Prostate gland (tissue), 2 donors: ENCODE data around the gene CCNDBP1. TPM values are rescaled to one million over a fixed set of nuclear protein-coding genes. Genes with fewer than 3 reads are reported as not detected.
"Not testable (repeated sequence)": the region's sequence is repeated elsewhere in the genome, so short reads cannot be mapped to it uniquely, and the experiment has no call there.

Experiments used
- DNase-seq: peaks from one replicate; pipeline ENCODE4 v3.0.0-alpha.2; 2019; ENCODE audit warnings: low spot score
- H3K27ac ChIP-seq, 2 donors: fragments of 200-600 bp; sonication (generic); 2 replicates each; pipeline ENCODE4 v1.5.1; 2017 to 2019
- H3K27me3 ChIP-seq: fragments of 200-600 bp; sonication (generic); replicated peaks from 2 replicates; pipeline ENCODE4 v1.5.1; 2019; ENCODE audit not compliant: insufficient read depth
- H3K36me3 ChIP-seq, 2 donors: fragments of 200-600 bp; sonication (generic); 1 replicate in 1 of 2; 2 replicates in 1 of 2; pipeline versions ENCODE4 v1.5.1 to v1.8.1; 2017 to 2019
- H3K4me1 ChIP-seq: fragments of 200-600 bp; sonication (generic); replicated peaks from 2 replicates; pipeline ENCODE4 v1.5.1; 2019
- H3K4me3 ChIP-seq, 2 donors: fragments of 200-600 bp; sonication (generic); 2 replicates each; pipeline ENCODE4 v1.5.1; 2017 to 2019
- H3K9me3 ChIP-seq: fragments of 200-600 bp; sonication (generic); 2 replicates; pipeline ENCODE4 v1.5.1; 2017
- POLR2A ChIP-seq: fragments of 450-650 bp; IDR thresholded peaks from one replicate; pipeline ENCODE4 v1.6.1; 2016; ENCODE audit warnings: antibody characterized with exemption, mild to moderate bottlenecking
- POLR2AphosphoS5 ChIP-seq: sonication (generic); formaldehyde crosslinking; IDR thresholded peaks from one replicate; pipeline ENCODE4 v1.6.1; 2017; ENCODE audit warnings: antibody characterized with exemption
- WGBS: methylation state at CpG from one replicate; pipeline ENCODE4 v1.1.5; 2018; 5-methylcytosine and 5-hydroxymethylcytosine counted together
- intact Hi-C: fragments of 100-400 bp; cut with DNase I; formaldehyde crosslinking; loops from one replicate; pipeline ENCODE4 v1.14.2; 2022
- total RNA-seq, 2 donors: library from RNA; depleted of rRNA; stranded (reverse); fragments of >200 nt; gene quantifications; one replicate each; pipeline ENCODE4 v1.1.0, GENCODE V29; 2016
- TF ChIP-seq, protein P1 (sequence below), 4 experiments: fragments of 200-600 bp in 2 of 4; fragments of 450-650 bp in 2 of 4; sonication (generic) in 2 of 4; IDR thresholded peaks; 1 replicate in 3 of 4; 2 replicates in 1 of 4; pipeline ENCODE4 v1.5.1; 2016 to 2019; ENCODE audit warnings: antibody characterized with exemption in 4 of 4, mild to moderate bottlenecking in 2 of 4, moderate library complexity in 2 of 4

CCNDBP1 gene
- total RNA-seq, 2 donors from 2014 or later: 63.6 to 91.9 TPM

DNA sequence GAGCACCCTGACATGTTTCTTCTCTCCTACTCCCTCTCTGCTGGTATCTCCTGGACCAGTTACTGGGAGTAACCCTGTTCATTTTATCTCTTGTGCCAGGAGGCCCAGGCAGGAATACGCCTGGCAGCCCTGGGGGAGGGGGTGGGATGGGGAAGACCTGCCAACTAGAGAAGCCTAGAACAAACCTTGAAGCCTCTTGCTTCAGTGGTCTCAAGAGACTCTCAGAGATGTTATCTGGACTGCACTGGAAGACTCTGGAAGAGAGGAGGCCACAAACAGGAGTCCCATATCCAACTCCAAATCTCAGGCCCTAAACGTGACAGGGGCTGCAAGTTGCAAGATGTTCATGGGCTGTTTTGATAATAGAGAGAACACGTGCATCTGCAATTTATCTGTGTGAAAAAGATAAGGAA lies 35.8 kb downstream of the CCNDBP1 start, which contains the start of gene EPB42:
Gene EPB42 (minus strand): TSS at position 28 of the 413 bp plus-strand sequence. CDS start 193 bp downstream, outside the sequence.
- WGBS: 75% methylated on average over 3 of the region's 3 CpGs
- intact Hi-C loops: no loop called here
- no peak within 1 kb of the TSS for H3K27ac ChIP-seq

DNA sequence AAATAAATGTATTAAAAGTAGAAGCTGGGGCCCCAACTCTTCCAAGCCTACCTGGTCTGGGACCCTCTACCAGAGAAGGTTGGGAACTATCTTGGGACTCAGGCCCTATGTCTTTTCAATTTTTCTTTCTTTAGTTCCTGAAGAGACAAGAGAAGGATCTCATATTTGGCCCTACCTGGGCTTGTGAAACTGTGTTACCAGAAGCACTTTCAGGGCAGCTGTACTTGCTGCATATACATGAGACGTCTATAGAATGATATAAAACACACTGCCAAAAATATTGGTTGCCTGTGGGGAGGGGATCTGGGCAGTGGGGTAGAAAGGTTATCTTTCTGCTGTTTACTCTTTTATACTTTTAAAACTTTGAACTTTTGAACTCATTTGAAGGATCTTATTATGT lies 36.2 kb downstream of the CCNDBP1 start:
- TF ChIP-seq, protein P1, sequence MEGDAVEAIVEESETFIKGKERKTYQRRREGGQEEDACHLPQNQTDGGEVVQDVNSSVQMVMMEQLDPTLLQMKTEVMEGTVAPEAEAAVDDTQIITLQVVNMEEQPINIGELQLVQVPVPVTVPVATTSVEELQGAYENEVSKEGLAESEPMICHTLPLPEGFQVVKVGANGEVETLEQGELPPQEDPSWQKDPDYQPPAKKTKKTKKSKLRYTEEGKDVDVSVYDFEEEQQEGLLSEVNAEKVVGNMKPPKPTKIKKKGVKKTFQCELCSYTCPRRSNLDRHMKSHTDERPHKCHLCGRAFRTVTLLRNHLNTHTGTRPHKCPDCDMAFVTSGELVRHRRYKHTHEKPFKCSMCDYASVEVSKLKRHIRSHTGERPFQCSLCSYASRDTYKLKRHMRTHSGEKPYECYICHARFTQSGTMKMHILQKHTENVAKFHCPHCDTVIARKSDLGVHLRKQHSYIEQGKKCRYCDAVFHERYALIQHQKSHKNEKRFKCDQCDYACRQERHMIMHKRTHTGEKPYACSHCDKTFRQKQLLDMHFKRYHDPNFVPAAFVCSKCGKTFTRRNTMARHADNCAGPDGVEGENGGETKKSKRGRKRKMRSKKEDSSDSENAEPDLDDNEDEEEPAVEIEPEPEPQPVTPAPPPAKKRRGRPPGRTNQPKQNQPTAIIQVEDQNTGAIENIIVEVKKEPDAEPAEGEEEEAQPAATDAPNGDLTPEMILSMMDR (IDR thresholded peaks at IDR 0.05): no peak
- TF ChIP-seq POLR2A (no peak), POLR2AphosphoS5 (no peak)
- Histone ChIP-seq H3K4me1 (no peaks in the 10 kb centered on the region), H3K27ac (no peak overlapping the region), H3K36me3 (no peaks in the 10 kb centered on the region), H3K4me3 (no peak overlapping the region), H3K27me3 (no peaks in the 10 kb centered on the region), H3K9me3 (no peaks in the 10 kb centered on the region)
- WGBS: 73% methylated on average over 1 of the region's 1 CpG
- no peak for DNase-seq
- intact Hi-C loops: no loop called here

More for the DNA sequence above, 35.8 kb downstream of the CCNDBP1 start, which contains the start of gene EPB42:
- no peaks in the 10 kb centered on the region for H3K27me3 ChIP-seq
- H3K36me3 ChIP-seq: no peaks in the 10 kb centered on the region
- H3K4me3 ChIP-seq: no peak within 1 kb of the TSS
- H3K9me3 ChIP-seq: no peaks in the 10 kb centered on the region
- no peak for DNase-seq
- no peak for TF ChIP-seq POLR2AphosphoS5
- TF ChIP-seq, protein P1 (IDR thresholded peaks at IDR 0.05): no peak
- no peak for TF ChIP-seq POLR2A
- H3K4me1 ChIP-seq: no peaks in the 10 kb centered on the region

DNA sequence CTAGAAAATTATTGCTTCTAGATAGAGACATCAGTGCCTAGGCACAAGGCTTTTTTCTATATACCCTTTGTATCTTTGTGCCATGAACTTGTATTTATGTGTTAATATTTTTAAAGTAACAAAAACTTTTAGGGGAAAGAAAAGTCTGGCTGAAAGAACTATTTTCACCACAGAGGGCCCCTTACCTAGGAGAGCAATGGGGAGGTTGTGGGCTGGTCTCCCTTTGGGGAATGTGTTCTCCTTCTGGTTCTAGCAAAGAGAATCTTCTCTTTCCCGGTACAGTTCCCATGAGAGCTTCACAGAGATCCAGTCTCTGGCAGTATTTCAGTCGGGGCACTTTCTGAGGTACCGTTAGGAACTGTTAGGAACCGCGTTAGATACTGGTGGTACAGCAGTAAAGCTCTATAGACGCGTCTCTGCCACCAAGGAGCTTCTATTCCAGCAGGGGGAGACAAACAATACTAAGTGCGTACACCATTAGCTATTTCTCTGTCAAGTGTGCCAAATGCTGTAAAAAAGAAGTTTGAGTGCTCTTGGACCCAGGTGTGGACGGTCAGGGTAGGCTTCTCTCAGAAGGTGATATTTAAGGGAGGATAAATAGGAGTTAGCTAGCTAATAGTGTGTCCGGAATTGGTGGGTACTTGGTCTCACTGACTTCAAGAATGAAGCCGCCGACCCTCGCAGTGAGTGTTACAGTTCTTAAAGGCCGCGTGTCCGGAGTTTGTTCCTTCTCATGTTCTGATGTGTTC lies 40.2 kb downstream of the CCNDBP1 start:
- TF ChIP-seq POLR2AphosphoS5 (no peak), POLR2A (no peak)
- TF ChIP-seq, protein P1 (IDR thresholded peaks at IDR 0.05): peak; percentile 19 to 85 (median 81)
- intact Hi-C loops: loop anchor here (1.0 kb wide), 1 partner anchor 59 kb away; no protein-coding TSS in a partner anchor
- no peak overlapping the region for H3K27ac ChIP-seq
- no peaks in the 10 kb centered on the region for H3K36me3 ChIP-seq
- DNase-seq: peak; percentile 69
- WGBS: 47% methylated on average over 16 of the region's 16 CpGs
- no peak overlapping the region for H3K4me3 ChIP-seq
- no peaks in the 10 kb centered on the region for H3K27me3 ChIP-seq
- H3K9me3 ChIP-seq: no peaks in the 10 kb centered on the region
- no peaks in the 10 kb centered on the region for H3K4me1 ChIP-seq

DNA sequence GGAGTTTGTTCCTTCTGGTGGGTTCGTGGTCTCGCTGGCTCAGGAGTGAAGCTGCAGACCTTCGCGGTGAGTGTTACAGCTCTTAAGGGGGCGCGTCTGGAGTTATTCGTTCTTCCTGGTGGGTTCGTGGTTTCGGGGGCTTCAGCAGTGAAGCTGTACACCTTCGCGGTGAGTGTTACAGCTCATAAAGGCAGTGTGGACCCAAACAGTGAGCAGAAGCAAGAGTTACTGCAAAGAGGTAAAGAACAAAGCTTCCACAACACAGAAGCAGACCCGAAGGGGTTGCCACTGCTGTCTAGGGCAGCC lies 40.7 kb downstream of the CCNDBP1 start:
- intact Hi-C loops: loop anchor here (1.0 kb wide), 1 partner anchor 58 kb away; no protein-coding TSS in a partner anchor
- not testable (repeated sequence) for H3K9me3 ChIP-seq, H3K4me3 ChIP-seq, DNase-seq, H3K27ac ChIP-seq, H3K36me3 ChIP-seq, H3K27me3 ChIP-seq, H3K4me1 ChIP-seq
- WGBS: 89% methylated on average over 12 of the region's 12 CpGs

DNA sequence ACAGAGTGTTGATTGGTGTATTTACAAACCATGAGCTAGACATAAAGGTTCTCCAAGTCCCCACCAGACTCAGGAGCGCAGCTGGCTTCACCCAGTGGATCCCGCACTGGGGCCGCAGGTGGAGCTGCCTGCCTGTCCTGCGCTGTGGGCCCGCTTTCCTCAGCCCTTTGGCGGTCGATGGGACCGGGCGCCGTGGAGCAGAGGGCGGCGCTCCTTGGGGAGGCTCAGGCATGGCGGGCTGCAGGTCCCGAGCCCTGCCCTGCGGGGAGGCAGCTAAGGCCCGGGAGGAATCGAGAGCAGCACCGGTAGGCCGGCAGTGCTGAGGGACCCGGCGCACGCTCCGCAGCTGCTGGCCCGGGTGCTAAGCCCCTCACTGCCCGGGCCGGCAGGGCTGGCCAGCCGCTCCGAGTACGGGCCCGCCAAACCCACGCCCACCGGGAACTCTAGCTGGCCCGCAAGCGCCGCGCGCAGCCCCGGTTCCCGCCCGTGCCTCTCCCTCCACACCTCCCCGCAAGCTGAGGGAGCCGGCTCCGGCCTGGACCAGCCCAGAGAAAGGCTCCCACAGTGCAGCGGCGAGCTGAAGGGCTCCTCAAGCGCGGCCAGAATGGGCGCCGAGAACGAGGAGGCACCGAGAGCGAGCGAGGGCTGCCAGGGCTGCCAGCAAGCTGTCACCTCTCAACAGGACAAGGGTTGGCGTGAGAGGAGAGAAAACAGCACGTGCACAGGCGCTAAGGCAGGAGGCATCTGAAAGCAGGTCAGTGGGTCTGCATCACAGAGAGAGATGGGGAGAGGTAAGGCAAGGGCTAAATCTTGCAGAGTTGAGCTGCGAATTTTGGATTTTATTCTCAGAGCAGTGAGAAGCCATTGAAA lies 41.5 kb downstream of the CCNDBP1 start:
- no peak for DNase-seq
- H3K36me3 ChIP-seq: no peaks in the 10 kb centered on the region
- no peak for TF ChIP-seq POLR2AphosphoS5
- TF ChIP-seq, protein P1 (IDR thresholded peaks at IDR 0.05): no peak
- TF ChIP-seq POLR2A: no peak
- no peaks in the 10 kb centered on the region for H3K27me3 ChIP-seq
- WGBS: 96% methylated on average over 56 of the region's 57 CpGs
- intact Hi-C loops: no loop called here
- no peak overlapping the region for H3K27ac ChIP-seq
- no peaks in the 10 kb centered on the region for H3K9me3 ChIP-seq
- no peaks in the 10 kb centered on the region for H3K4me1 ChIP-seq
- no peak overlapping the region for H3K4me3 ChIP-seq
